ENCODE measurements around the gene NRN1L.

- TF ChIP-seq EP300 (IDR thresholded peaks at IDR 0.05) (no peak), POLR2AphosphoS5 (IDR thresholded peaks at IDR 0.05) (no peak), POLR2A (IDR thresholded peaks at IDR 0.05; ENCODE audit: low read depth) (no peak)
- TF ChIP-seq, protein P1, sequence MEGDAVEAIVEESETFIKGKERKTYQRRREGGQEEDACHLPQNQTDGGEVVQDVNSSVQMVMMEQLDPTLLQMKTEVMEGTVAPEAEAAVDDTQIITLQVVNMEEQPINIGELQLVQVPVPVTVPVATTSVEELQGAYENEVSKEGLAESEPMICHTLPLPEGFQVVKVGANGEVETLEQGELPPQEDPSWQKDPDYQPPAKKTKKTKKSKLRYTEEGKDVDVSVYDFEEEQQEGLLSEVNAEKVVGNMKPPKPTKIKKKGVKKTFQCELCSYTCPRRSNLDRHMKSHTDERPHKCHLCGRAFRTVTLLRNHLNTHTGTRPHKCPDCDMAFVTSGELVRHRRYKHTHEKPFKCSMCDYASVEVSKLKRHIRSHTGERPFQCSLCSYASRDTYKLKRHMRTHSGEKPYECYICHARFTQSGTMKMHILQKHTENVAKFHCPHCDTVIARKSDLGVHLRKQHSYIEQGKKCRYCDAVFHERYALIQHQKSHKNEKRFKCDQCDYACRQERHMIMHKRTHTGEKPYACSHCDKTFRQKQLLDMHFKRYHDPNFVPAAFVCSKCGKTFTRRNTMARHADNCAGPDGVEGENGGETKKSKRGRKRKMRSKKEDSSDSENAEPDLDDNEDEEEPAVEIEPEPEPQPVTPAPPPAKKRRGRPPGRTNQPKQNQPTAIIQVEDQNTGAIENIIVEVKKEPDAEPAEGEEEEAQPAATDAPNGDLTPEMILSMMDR (IDR thresholded peaks at IDR 0.05) = no peak
These were observed 12.5 kb upstream of the NRN1L start for GRCh38 chr16:67872131-67872630.

Measured in esophagus muscularis mucosa (tissue), 4 donors.